ENCODE measurements around the gene ZNF500. TPM values are rescaled to one million over a fixed set of nuclear protein-coding genes. Genes with fewer than 3 reads are reported as not detected.

ZNF500 gene
- total RNA-seq, 4 donors from 2014 or later: 8.9 to 18.6 (median 10.9) TPM

DNA sequence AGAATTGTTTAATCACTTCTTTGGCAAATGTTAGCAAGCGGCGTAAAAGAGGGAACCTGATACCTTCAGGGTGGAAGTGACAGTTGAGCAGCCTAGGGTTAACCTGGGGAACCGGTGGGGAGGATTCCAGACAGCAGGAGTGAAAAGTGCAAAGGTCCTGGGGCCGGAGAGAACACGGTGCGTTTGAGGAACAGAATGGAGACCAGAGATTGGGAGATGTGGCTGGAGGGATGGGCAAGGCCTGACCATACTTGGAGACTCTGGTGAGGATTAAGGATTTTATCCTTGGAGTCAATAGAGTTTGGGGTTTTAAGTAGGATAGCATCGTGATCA is 2.3 kb upstream of the ZNF500 start:
- no peak for ATAC-seq (ENCODE audit: low FRiP score)
- TF ChIP-seq, protein P1, sequence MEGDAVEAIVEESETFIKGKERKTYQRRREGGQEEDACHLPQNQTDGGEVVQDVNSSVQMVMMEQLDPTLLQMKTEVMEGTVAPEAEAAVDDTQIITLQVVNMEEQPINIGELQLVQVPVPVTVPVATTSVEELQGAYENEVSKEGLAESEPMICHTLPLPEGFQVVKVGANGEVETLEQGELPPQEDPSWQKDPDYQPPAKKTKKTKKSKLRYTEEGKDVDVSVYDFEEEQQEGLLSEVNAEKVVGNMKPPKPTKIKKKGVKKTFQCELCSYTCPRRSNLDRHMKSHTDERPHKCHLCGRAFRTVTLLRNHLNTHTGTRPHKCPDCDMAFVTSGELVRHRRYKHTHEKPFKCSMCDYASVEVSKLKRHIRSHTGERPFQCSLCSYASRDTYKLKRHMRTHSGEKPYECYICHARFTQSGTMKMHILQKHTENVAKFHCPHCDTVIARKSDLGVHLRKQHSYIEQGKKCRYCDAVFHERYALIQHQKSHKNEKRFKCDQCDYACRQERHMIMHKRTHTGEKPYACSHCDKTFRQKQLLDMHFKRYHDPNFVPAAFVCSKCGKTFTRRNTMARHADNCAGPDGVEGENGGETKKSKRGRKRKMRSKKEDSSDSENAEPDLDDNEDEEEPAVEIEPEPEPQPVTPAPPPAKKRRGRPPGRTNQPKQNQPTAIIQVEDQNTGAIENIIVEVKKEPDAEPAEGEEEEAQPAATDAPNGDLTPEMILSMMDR (IDR thresholded peaks at IDR 0.05): no peak

DNA sequence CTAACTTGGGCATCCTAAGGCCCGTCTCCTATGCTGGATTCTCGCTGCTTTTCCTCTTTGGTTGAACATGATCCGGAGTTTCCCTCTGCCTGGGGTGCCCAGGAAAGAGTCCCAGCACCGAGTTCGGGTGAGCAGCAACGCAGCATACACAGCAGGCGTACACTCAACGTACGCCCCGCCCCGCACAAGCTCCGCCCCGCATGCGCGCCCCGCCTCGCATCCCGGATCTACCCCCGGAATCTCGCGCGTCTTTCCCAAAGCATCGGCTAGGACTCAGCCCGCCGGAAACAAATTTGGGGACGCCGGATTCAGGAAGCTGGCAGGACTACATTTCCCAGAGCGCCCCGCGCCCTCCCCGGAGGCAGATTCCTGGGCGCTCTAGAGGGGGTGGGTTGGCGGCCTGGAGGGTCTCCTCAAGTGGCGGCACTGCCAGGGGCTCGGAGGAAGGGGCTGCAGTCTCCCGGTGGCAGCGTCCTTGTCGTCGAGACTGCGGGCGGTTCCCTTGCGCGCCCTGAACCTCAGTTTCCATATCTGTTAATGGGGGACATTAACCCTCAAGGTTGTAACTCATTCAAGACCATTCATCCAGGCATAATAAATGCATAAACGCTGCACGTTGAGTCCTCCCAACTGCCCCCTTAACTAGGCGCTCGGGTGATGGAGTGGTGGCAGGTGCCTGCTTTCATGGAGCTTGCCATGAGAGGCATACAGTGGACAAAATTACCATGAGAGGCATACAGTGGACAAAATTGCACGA is 1.8 kb upstream of the ZNF500 start:
- ATAC-seq (ENCODE audit: low FRiP score) (peak; percentile 93), DNase-seq (ENCODE audit: low spot score) (peak; percentile 94)
- TF ChIP-seq, protein P1 (IDR thresholded peaks at IDR 0.05): no peak

More for the DNA sequence above, 2.3 kb upstream of the ZNF500 start:
- no peak for DNase-seq (ENCODE audit: low spot score)

DNA sequence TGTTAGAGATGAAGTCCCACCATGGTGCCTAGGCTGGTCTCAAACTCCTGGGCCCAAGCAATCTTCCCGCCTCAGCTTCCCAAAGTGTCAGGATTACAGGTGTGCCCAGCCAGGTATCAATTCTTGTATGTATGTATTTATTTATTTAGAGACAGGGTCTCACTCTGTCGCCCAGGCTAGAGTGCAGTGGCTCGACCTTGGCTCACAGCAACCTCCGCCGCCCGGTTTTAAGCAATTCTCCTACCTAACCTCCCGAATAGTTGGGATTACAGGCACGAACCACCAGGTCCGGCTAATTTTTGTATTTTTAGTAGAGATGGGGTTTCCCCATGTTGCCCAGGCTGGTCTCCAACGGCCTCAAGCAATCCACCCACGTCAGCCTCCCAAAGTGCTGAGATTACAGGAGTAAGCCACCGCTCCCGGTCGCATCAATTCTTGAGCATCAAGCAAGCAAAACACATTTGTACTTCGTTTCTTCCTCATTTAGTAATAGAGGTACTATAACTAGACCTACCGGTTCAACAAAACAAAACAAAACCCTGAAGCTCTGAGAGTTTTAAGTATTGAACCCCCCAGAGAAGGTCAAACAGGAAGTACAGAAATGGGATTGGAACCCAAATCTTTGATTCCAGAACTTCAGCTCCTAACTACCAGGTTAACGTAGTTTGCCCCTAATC is 1.0 kb upstream of the ZNF500 start:
- DNase-seq (ENCODE audit: low spot score): no peak
- TF ChIP-seq, protein P1 (IDR thresholded peaks at IDR 0.05): no peak
- no peak for ATAC-seq (ENCODE audit: low FRiP score)

DNA sequence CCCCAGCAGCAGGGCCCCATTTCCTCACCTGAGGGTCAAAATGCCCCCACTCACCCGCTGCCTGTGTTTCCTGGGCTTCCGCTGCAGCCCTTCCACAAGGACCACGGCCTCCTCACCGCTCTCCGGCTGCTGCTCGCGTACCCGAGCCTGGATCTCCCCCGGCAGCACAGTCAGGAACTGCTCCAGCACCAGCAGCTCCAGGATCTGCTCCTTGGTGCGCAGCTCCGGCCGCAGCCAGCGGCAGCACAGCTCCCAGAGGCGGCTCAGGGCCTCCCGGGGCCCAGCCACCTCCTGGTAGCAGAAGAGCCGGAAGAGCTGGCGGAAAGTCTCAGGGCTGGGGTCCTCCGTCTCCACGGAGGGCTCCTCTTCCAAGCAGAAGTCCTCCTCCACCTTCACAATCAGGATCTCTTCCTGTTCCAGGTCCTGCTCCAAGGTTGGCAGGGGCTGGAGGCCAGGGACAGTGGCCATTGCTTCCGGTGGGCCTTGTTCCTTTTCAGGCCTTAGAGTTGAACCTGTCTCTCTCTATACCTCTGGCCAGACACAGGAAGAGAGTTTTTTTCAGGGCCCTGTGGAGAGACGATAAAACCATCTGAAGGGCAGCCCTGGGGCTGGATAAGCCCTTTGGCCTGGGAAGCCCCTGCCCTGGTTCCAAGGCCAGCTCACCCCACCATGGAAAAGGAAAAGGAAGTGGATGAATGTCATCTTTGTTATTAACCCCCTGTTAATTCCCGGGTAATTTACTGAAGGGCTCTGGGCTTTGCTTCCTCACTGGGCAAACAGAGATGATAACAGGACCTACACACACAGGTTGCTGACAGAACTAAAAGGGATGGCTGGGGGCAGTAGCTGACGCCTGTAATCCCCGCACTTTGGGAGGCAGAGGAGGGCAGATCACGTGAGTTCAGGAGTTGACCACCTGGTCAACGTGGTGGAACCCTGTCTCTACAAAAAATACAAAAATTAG is 1.2 kb downstream of the ZNF500 start:
- ATAC-seq (ENCODE audit: low FRiP score): no peak
- TF ChIP-seq, protein P1 (IDR thresholded peaks at IDR 0.05): no peak
- no peak for DNase-seq (ENCODE audit: low spot score)

DNA sequence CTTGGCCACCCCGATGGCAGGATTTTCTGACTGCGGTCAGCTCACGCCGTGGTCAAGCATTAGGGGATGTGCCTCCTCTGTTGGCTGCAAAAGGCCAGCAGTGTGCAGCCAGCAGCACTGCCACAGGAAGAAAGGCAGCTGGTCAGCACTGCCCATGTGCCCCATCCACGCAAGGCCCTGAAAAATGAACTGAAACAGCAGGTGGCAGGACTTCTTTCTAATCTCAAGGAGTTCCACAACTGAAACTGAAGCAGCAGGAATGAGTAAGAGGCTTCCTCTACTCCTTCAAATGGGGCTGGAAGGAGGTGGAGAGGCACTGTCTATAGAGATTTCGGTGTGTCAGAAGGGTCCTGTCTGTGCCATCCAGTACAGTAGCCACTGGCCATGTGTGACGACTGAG is 3.2 kb downstream of the ZNF500 start:
- no peak for ATAC-seq (ENCODE audit: low FRiP score)
- TF ChIP-seq, protein P1 (IDR thresholded peaks at IDR 0.05): no peak
- DNase-seq (ENCODE audit: low spot score): no peak

DNA sequence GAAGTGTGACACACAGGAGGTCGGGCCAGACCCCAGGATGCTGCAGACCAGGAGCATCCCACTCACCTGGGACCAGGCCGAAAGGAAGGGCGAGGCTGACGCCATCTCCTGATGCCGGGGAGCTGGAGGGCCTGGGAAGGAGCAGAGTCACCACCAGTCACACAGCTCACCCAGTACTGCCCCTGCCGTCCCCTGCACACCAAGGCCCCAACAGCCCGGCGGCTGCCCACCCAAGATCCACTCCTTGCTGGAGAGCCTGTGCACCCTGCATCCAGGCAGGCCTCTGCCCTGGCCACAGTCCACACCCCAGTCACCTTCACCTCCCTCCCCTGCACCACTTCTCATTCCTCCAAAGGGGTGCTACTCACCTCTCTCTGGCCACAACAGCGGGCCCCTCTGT is 4.8 kb downstream of the ZNF500 start:
- TF ChIP-seq, protein P1 (IDR thresholded peaks at IDR 0.05): no peak
- ATAC-seq (ENCODE audit: low FRiP score): no peak
- DNase-seq (ENCODE audit: low spot score): no peak
